A549 treated with CpdA at 1 μM for 4 hours (cell line): ENCODE measurements around the gene MFN1. TPM values are rescaled to one million over a fixed set of nuclear protein-coding genes. Genes with fewer than 3 reads are reported as not detected.

Experiments used
- total RNA-seq: library from RNA; stranded (reverse); fragments of 200-300 nt; extraction: Qiagen RNA extraction; gene quantifications from 5 replicates; pipeline ENCODE4 v1.2.3, GENCODE V29; 2022; ENCODE audit warnings: low read depth

The MFN1 gene
- total RNA-seq: 17.2 to 21.7 TPM (median 18.9 TPM) in 5 replicates

DNA sequence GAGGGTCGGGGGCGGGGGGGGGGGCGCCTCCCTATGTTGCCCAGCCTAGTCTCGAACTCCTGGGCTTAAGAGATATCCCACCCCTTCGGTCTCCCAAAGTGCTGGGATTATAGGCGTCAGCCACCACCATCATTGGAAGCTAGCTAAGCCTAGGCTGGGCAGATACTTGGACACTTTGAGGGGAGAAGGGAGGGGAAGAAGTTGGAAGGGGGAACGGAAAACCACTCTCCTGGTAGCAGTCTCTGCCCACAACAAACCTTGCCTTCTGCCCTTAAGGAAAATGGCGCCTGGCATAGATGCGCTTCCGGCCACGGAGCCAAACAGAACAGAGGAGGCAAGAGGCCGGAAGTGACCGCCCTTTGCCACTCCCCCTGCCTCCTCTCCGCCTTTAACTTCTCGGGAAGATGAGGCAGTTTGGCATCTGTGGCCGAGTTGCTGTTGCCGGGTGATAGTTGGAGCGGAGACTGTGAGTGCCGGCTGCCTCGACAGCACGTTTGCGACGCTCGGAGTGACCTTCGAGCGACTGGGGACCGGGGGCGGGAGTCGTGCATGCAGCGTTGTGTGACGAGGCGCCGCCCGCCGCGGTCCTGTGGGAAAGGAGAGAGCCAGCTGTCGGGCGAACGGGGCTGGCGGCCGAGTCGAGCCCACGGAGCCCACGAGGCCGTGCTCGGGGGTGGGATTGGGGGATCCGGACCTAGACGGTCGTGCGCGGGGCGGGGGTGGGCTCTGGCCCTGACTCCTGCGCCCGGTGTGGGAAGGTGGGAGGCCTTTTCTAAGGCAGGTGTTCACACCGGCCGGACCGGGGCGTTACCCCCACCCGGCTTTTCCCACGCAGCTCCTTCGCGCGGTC lies at the start of gene MFN1:
Gene MFN1, plus strand, starts transcription at position 365 of the 850 bp plus-strand sequence. CDS start 1,143 bp downstream, outside the sequence.

DNA sequence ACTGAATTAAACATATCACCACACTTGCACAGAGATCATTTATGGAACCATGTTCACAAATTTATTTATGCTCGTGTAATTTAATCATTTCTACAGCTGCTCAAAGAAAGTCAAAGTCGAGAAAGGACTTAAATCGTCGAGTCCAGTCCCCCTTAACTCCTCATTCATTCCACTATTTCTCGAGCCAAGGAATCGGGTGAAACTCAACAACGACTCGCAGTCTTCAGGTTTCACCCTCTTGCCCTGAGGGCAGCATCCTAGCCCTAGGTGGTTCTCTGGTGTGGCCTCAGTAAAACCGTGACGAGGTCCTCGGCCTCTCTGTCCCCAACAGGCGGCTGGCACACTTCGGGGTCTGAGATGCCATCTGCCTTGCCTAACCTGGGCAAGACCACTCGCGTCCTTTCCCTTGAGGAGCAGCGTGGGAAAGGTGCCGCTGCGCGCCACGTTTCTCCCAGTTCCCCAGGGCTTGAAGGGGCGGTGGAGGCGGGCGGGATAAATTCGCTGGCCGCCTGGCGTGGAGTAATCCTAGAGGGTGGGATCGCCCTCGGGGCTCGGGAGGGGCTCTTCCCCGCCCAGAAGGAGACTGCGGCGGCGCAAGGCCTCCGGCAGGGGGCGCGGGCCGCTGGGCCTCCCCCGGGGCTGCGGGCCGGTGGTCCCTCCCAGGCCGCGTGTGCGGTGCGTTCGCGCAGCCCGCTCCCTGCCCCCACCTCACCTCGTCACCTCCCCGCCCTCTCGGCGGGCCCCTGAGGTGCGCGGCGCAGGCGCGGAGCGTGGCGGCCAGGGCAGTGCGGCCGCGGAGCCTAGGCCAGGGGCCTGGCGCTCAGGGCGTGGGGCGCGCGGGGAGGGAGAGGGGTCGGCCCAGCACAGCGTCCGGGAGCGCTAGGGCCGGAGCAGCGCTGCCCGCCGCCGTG lies 25.0 kb upstream of the MFN1 start, which contains the start of gene ZNF639:
Gene ZNF639, plus strand, starts transcription at position 746 of the 911 bp plus-strand sequence. CDS start 5,263 bp downstream, outside the sequence.

Other genes with a start within 250 kb of the MFN1 start
- gene PIK3CA, start 199.4 kb upstream of the MFN1 start, total RNA-seq: 4.5 to 7.3 TPM (median 5.8 TPM) in 5 replicates
- gene KCNMB3, start 96.6 kb upstream of the MFN1 start, total RNA-seq: 0.99 to 1.7 TPM (median 1.5 TPM) in 5 replicates
- 18.5 to 22.8 TPM (median 22.4 TPM) in 5 replicates for gene ZNF639, start 24.7 kb upstream of the MFN1 start, total RNA-seq
- 8.7 to 14.0 TPM (median 12.6 TPM) in 5 replicates for gene GNB4, start 103.8 kb downstream of the MFN1 start, total RNA-seq
- gene ACTL6A, start 215.2 kb downstream of the MFN1 start, total RNA-seq: 52.1 to 78.1 TPM (median 57.1 TPM) in 5 replicates